Muscle of leg (tissue), 11 donors: ENCODE measurements around the gene SKAP1. TPM values are rescaled to one million over a fixed set of nuclear protein-coding genes. Genes with fewer than 3 reads are reported as not detected.
A peak's percentile ranks its signal among the peaks of the same experiment; 100 is the strongest.
"Not testable (repeated sequence)": the region's sequence is repeated elsewhere in the genome, so short reads cannot be mapped to it uniquely, and the experiment has no call there.

Source experiments
- DNase-seq: peaks from one replicate; pipeline ENCODE4 v3.0.0; 2013
- H3K27ac ChIP-seq: one replicate; pipeline ENCODE4 v1.5.1; 2013; ENCODE audit warnings: mild to moderate bottlenecking, low read length, control low read depth
- H3K27me3 ChIP-seq: one replicate; pipeline ENCODE4 v1.6.1; 2013; ENCODE audit warnings: low read length; ENCODE audit not compliant: control insufficient read depth, insufficient read depth
- H3K36me3 ChIP-seq: one replicate; pipeline ENCODE4 v1.6.1; 2013; ENCODE audit warnings: low read length; ENCODE audit not compliant: control insufficient read depth, insufficient read depth
- H3K4me1 ChIP-seq: one replicate; pipeline ENCODE4 v1.6.1; 2013; ENCODE audit warnings: low read length; ENCODE audit not compliant: control insufficient read depth, insufficient read depth
- H3K4me3 ChIP-seq: one replicate; pipeline ENCODE4 v1.5.1; 2013; ENCODE audit warnings: low read length, control low read depth
- H3K9me3 ChIP-seq: replicated peaks from 2 replicates; pipeline ENCODE4 v1.6.1; 2013; ENCODE audit warnings: low read depth, low read length; ENCODE audit not compliant: control insufficient read depth
- WGBS: methylation state at CpG from one replicate; pipeline ENCODE4 v1.1.5; 2013; ENCODE audit warnings: missing lambda C conversion rate; ENCODE audit not compliant: insufficient coverage; 5-methylcytosine and 5-hydroxymethylcytosine counted together
- polyA plus RNA-seq, 8 donors: library from polyadenylated mRNA; unstranded; fragments of 120-200 nt; gene quantifications; one replicate each; pipeline versions ENCODE4 v1.2.1 to v1.2.3, GENCODE V29; 2013; ENCODE audit warnings: inconsistent platforms in 1 of 8, low replicate concordance in 1 of 8; ENCODE audit not compliant: insufficient read length in 8 of 8, insufficient read depth in 1 of 8
- total RNA-seq: library from RNA; stranded (reverse); fragments of 120-200 nt; gene quantifications from one replicate; pipeline ENCODE4 v1.2.4, GENCODE V29; 2013

Gene SKAP1
- total and polyA plus RNA-seq, 9 donors, result 0.22 to 0.52 (median 0.37) TPM; not detected in 1

DNA sequence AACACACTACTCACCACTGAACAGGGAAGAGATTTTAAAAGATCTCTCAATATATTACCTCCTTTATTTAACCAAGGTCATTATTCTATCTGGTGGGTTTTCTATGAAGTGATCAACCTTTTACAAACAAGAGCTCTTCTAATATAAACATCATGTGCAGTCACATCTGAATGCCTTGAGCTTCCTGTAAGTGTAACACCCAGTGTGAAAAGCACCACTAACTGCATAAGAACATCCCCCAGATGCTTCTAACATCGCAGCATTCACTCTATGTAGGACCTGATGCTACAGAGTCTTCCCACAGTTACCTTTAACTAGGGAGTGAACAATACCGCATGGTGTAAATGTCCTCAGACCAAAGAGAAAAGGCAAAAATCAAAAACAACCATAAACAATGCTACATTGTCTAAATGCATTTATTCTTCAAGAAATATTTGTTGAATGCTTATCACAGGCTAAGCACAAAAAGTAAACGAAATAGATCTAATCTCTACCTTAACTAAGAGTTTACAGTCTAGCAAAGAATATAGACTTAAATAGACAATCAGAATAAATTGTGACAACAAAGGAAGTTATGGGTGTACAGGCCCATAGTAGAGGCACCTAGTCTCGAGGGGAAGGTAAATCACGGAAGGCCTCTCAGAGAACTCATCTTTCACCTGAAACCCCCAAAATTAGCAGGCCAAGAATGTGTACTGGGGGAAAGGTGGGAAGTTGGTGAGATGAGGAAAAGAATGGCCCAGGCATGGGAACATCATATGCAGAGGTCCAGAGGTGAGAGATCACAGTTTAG lies 16.2 kb downstream of the SKAP1 start:
- no CpG with 5 or more reads among the region's 5 CpGs for WGBS
- no peaks in the 10 kb centered on the region for H3K9me3 ChIP-seq
- no peaks in the 10 kb centered on the region for H3K36me3 ChIP-seq
- H3K4me1 ChIP-seq, result no peaks in the 10 kb centered on the region
- no peak overlapping the region for H3K27ac ChIP-seq
- no peak overlapping the region for H3K4me3 ChIP-seq
- H3K27me3 ChIP-seq, result peaks cover 14% of the 10 kb centered on the region
- no peak for DNase-seq

DNA sequence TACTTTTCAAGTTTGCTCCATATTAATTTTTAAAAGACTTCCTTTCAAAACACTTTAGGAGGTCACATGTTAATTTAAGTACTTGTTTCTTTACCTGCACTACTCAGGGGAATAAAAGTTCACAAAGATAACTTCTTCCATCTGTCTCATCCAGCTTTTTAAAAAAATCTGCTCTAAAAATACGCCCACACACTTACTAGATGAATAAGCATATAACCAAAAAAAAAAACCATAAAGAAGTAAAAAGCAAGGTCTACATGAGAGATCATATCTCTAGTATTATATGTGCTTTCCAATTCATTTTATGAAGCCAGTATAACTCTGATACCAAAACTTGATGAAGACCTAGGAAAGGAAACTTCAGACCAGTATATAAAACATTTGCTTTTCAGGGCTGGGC lies 17.2 kb downstream of the SKAP1 start:
- Histone ChIP-seq H3K9me3 (no peaks in the 10 kb centered on the region), H3K36me3 (no peaks in the 10 kb centered on the region), H3K4me3 (no peak overlapping the region), H3K4me1 (no peaks in the 10 kb centered on the region), H3K27ac (no peak overlapping the region), H3K27me3 (peaks cover 14% of the 10 kb centered on the region)
- WGBS, result no CpG with 5 or more reads among the region's 1 CpG
- no peak for DNase-seq

DNA sequence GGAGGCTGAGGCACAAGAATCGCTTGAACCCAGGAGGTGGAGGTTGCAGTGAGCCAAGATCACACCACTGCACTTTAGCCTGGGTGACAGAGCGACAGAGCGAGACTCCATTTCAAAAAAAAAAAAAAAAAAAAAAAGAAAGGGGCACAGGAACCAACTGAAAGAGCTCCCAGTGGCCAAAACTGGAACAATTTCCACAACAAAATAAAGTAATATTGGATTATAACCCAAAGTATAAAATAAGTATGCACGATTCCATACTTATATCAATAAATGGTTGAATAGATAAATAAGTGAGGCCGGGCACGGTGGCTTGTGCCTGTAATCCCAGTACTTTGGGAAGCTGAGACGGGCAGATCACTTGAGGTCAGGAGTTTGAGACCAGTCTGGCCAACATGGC lies 19.2 kb downstream of the SKAP1 start:
- H3K36me3 ChIP-seq, H3K4me1 ChIP-seq, H3K9me3 ChIP-seq, H3K27ac ChIP-seq, DNase-seq, H3K4me3 ChIP-seq: not testable (repeated sequence)
- WGBS, result 100% methylated on average over 2 of the region's 7 CpGs
- peaks cover 15% of the 10 kb centered on the region for H3K27me3 ChIP-seq

DNA sequence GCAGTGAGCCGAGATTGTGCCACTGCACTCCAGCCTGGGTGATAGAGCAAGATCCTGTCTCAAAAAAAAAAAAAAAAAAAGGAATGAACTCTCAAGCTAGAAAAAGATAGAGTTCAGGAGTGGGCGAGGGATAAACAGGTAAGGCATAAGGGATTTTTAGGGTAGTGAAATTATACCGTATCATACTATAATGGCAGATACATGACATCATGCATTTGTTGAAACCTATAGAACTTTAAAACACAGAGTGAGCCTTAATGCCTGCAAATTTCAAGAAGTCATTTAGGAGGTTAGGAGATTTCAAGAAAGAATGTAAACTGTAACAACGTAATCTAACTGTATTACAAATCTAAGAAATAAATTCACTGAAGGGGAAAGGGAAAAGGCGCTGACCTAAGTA lies 20.4 kb downstream of the SKAP1 start:
- Histone ChIP-seq H3K4me3 (no peak overlapping the region), H3K36me3 (no peaks in the 10 kb centered on the region), H3K9me3 (no peaks in the 10 kb centered on the region), H3K27ac (no peak overlapping the region), H3K27me3 (peaks cover 10% of the 10 kb centered on the region), H3K4me1 (no peaks in the 10 kb centered on the region)
- WGBS, result 80% methylated on average over 1 of the region's 5 CpGs
- no peak for DNase-seq

DNA sequence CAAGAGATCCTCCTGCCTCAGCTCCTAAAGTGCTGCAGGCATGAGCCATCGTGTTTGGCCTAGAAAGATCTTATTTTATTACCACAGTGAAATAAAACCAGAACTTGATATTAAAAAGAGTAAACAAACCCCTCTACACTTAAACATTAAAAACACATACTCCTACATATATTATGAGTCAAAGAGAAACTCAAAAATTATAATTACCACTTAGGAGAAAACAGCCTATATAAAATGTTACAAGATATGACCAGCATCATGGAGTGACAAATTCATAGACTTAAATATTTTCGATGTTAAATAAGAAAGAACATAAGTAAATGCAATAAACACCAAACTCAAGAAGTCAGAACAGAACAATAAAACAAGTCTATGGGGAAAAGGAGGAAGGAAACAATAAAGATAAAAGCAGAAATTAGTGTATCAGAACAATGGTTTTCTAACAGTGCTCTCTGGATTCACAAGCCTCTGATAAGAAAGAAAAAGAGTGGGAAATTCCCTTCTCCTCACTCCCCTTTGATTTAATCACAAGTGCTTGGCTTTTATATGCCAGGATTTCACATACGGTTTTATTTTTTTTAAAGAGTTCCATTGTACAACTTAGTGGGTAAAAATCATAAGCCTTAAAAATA lies 23.0 kb downstream of the SKAP1 start:
- Histone ChIP-seq H3K27ac (no peak overlapping the region), H3K9me3 (no peaks in the 10 kb centered on the region), H3K36me3 (no peaks in the 10 kb centered on the region), H3K4me1 (no peaks in the 10 kb centered on the region), H3K27me3 (peaks cover 11% of the 10 kb centered on the region), H3K4me3 (no peak overlapping the region)
- WGBS, result no CpG with 5 or more reads among the region's 3 CpGs
- DNase-seq, result no peak

DNA sequence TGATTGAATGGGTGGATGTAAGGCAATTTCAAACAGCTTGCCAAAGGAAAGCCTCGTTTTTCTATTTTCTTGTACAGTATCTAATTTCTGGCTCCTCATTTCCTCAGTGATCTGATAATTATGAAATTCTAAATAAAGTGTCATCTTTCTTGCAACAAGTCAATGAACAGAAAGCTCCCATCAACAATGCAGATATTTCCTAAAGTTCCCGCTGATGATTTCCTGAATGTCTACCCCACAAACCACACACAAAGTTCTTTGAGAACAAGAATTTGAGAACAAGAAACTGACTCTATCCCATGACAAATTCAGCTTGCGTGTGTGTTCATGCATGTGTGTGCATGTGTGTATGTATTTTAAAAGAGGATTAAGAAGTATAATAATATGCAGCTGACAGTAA lies 35.2 kb downstream of the SKAP1 start:
- H3K36me3 ChIP-seq, result no peaks in the 10 kb centered on the region
- peaks cover 7% of the 10 kb centered on the region for H3K27me3 ChIP-seq
- H3K9me3 ChIP-seq, result no peaks in the 10 kb centered on the region
- DNase-seq, result no peak
- H3K4me1 ChIP-seq, result no peaks in the 10 kb centered on the region
- no peak overlapping the region for H3K27ac ChIP-seq
- no peak overlapping the region for H3K4me3 ChIP-seq
- WGBS, result no CpG with 5 or more reads among the region's 3 CpGs

DNA sequence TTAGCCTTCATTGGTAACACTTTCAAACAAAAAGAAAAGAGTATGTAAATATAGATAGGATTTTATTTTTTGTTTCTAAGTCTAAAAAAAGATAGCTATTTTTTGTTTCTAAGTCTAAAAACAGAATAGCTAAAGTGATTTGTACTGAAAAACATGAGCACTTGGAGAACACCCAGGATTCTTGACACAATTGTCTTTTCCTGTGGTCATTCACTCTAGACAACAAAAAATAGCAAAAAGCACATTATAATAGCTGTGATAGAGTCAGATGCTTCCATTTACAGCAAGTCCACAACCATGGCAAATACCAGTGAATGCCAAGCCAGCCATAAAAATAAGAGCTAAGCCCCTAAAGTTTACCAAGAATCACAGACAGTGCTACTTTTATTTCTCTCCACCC lies 36.7 kb downstream of the SKAP1 start:
- peak; percentile 3 for DNase-seq
- Histone ChIP-seq H3K9me3 (no peaks in the 10 kb centered on the region), H3K27ac (no peak overlapping the region), H3K36me3 (no peaks in the 10 kb centered on the region), H3K4me1 (no peaks in the 10 kb centered on the region), H3K4me3 (no peak overlapping the region), H3K27me3 (peaks cover 6% of the 10 kb centered on the region)

DNA sequence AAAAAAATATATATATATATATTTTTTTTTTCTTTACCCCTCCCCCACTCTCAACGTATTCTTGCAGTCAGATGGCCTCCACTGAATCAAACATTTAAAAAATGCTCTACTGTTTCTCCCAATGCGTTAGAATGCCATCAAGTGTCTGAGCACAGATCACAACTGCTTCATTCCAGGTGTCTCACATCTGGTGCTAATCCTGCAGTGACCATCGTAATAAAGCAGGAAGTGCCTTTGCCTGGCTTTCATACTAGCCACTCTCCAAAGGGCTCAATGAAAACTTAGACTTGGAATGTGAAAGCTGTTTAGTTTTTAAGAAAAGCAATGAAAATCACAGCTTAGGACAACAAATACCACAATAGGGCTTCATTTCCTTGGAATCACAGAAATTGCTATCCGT lies 37.2 kb downstream of the SKAP1 start:
- DNase-seq, result no peak
- Histone ChIP-seq H3K36me3 (no peaks in the 10 kb centered on the region), H3K9me3 (no peaks in the 10 kb centered on the region), H3K27me3 (peaks cover 6% of the 10 kb centered on the region), H3K4me1 (no peaks in the 10 kb centered on the region), H3K27ac (no peak overlapping the region), H3K4me3 (no peak overlapping the region)
- WGBS, result 0% methylated on average over 1 of the region's 4 CpGs

DNA sequence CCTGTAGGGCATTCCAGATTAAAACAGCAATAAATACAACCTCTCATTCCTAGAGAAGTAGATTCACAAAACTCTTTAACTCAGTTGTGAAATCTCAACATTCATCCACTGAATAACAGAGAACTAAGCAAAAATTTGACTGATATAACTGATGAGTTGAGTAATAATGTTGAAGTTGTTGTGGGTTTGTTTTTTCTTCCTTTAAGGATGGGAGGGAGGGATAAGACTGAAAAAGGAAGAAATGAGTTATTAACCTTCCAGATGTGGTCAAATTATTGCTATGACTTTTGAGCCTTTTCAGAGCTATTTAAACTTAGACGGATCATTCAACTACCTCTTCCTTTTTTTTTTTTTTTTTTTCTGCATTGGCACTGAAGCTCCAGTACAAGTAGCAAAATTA lies 38.6 kb downstream of the SKAP1 start:
- no peak for DNase-seq
- no CpG with 5 or more reads among the region's 1 CpG for WGBS
- Histone ChIP-seq H3K9me3 (no peaks in the 10 kb centered on the region), H3K4me3 (no peak overlapping the region), H3K4me1 (no peaks in the 10 kb centered on the region), H3K27me3 (peaks cover 5% of the 10 kb centered on the region), H3K27ac (no peak overlapping the region), H3K36me3 (no peaks in the 10 kb centered on the region)

DNA sequence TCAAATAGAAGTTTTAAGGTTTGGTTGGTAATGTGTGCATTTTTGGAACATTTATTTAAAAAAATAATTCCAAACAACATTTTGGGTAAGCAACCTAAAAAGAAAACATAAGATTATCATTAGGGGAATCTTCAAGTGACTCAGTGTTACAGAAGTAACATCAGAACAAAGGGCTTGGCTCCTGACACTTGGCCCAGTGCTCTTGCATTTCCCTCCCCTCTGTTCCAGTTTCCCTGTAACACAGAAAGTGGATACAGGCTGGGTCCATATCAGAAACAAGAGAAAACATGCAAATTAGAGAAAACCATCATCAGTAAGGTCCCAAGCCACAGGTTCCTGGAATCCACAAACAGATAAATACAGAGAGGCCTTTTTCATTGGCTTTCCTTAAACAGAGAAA lies 40.1 kb downstream of the SKAP1 start:
- no peak overlapping the region for H3K27ac ChIP-seq

More for the DNA sequence above, 40.1 kb downstream of the SKAP1 start:
- H3K9me3 ChIP-seq, result no peaks in the 10 kb centered on the region
- peaks cover 7% of the 10 kb centered on the region for H3K27me3 ChIP-seq
- DNase-seq, result no peak
- no peaks in the 10 kb centered on the region for H3K4me1 ChIP-seq
- H3K4me3 ChIP-seq, result no peak overlapping the region
- H3K36me3 ChIP-seq, result no peaks in the 10 kb centered on the region
